NCI-H1105 (cell line): Measurements from ENCODE around the gene ID1.
A peak's percentile ranks its signal among the peaks of the same experiment; 100 is the strongest.
"Not testable (repeated sequence)": the region's sequence is repeated elsewhere in the genome, so short reads cannot be mapped to it uniquely, and the experiment has no call there.

ENCODE experiments used
- DNase-seq: peaks from one replicate; lab custom pipeline; 2025; lab: John Stamatoyannopoulos, UW

Gene ID1

GRCh38 chr20:31602431-31602778, 2.7 kb upstream of the ID1 start:
- DNase-seq = no peak

- no peak for DNase-seq
Observed at GRCh38 chr20:31602779-31603441, 2.2 kb upstream of the ID1 start.

GRCh38 chr20:31603822-31604566, 1.1 kb upstream of the ID1 start:
- peak; percentile 99 for DNase-seq

DNA sequence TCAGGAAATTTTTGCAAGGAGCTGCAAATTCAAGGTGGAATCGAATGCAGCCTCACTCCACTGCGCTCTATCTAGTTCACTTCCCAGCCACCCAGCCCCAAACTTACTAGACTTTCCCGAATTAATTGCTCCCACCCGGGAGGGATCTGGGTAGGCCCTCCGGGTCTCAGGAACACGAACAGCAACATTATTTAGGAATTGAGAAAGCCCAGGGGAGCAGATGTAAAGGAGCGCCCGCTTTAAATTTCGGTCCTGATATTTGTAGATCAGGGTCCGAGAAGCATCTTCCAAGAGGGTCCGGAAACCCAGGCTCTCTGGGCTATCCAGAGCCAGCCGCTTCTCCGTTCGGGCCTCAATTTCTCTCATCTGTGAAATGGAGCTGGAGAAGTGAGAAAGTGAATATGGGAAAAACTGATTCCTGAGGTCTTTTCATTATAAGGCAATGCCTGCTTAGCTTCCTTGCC, 490 bp upstream of the ID1 start:
- peak; percentile 61 for DNase-seq

DNA sequence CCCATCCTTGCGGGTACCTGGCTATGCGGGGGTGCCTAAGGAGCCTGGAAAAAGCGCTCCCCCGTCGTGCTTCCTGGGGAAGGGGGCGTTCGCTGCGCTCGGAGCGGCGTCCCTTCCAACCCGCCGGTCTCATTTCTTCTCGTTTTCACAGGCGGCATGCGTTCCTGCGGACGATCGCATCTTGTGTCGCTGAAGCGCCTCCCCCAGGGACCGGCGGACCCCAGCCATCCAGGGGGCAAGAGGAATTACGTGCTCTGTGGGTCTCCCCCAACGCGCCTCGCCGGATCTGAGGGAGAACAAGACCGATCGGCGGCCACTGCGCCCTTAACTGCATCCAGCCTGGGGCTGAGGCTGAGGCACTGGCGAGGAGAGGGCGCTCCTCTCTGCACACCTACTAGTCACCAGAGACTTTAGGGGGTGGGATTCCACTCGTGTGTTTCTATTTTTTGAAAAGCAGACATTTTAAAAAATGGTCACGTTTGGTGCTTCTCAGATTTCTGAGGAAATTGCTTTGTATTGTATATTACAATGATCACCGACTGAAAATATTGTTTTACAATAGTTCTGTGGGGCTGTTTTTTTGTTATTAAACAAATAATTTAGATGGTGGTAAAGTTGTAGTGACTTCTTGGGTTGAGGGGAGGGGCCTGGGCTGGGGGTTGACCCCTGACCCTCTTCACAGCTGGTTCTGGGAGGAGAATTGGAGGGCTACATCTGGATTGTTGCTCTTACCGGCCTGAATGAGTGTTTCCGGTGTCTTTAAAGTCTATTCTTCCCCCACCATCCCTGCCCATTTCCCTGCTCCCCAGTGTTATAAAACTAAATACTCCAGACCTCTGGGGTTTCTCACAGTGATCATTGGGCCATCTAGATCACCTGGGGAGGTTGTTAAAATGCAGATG, 1.1 kb downstream of the ID1 start:
- DNase-seq = peak; percentile 27

DNA sequence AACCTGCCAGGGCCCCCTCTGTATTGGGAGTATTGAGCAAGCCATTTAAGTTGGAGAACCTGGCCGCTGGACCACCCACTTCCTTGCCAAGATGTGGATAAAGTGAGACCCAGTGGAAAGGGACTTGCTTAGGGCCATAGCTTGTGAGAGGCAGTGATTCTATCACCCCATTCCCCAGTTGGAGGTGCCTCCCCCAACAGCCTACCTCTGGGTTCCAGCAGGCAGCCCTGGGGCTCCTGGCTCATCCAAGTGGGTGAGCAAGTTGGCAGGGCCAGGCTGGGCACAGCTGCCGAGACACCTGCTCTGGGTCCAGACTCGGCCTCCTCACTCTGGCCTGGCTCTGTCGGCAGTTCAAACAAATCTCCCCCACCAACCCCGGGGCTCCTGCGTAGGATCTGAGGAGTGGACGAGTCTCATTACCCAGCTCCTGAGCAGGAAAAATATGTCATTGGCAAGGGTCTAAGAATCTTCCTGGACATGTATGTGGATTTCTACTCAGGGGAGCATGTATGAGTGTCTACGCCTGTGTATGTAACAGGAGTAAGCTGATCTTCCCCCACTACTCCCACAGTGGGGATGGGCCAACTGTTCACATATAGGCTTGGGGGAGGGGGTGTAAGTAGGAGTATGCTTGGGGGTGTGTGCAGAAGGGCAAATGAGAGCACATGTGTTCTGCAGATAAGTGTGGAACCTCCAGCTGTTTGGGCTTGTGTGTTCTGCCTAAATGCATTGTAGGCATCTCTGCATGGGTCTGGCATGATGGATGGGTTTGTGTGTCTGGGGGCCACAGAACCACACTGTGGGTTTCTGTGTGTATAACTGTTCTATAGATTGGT, 1.9 kb downstream of the ID1 start:
- peak; percentile 80 for DNase-seq

DNA sequence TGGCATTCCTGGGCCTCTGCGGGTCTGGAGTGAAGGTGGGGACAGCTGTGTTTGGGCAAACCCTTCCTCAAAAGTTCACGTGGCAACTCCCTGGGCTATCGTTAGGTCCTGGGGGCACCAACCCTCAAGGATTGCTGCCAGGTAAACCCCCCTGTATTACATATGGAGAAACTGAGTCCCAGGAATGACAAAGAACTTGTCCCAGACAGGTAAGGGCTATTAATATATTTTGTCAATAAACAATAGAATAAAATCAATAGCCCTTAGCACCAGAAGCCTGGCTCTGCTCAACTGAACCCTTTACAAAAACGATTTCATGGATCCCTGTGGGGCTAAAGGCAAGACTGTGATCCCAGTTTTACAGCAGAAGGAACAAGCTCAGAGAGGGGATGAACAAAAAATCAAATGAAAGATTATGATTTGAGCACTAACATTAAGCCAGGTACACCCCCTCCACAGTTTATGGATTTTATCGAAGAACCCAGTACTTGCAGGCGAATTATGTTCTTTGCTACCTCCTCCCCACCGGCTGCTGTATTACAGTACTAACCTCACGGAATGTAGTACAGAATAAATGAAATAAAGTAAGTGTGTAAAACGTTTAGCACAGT, 2.7 kb downstream of the ID1 start:
- DNase-seq = no peak

GRCh38 chr20:31608251-31608945, 3.3 kb downstream of the ID1 start:
- peak; percentile 98 for DNase-seq

DNA sequence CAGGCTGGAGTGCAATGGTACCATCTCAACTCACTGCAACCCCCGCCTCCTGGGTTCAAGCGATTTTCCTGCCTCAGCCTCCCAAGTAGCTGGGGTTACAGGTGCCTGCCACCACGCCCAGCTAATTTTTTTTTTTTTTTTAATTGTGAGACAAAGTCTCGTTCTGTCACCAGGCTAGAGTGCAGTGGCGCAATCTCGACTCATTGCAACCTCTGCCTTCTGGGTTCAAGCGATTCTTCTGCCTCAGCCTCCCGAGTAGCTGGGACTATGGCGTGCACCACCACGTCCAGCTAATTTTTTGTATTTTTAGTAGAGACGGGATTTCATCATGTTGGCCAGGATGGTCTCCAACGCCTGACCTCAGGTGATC, 7.2 kb downstream of the ID1 start:
- DNase-seq = not testable (repeated sequence)

DNA sequence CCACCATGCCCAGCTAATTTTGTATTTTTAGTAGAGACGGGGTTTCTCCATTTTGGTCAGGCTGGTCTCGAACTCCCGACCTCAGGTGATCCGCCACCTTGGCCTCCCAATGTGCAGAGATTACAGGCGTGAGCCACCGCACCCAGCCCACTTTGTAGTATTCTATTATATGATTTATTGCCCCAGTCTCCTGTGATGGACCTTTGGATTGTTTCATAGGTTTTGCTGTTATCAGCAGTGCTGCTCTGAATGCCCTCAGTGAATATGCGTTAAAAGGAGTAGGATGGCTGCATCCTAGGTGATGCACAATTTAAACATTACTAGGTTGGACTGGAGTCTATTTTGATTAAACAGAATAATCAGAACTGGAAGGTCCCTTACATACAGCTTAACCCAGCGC, 10.3 kb downstream of the ID1 start:
- DNase-seq = no peak

DNA sequence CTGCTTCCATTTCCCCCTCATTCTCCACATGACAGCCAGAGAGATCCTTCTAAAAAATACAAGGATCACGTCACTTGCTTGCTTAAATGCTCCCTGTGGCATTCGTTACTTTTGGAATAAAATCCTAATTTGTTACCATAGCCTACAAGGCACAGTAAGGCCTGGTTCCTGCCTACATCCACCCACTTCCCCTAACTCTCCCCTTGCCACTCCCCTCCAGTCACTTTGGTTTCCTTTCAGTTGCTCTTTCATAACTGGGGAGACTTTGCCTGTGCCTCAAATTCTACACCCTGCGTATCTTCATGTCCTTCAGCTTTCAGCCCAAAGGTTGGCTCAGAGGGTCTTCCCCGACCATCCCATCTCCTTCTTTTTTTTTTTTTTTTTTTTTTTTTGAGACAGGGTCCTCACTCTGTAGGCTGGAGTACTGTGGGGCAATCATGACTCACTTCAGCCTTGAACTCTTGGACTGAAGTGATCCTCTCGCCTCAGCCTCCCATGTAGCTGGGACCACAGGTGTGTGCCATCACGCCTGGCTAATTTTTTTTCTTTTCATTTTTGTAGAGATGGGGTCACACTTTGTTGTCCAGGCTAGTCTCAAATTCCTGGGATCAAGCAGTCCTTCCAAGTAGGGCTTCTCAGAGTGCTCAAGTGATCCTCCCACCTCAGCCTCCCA, 12.5 kb downstream of the ID1 start:
- no peak for DNase-seq

GRCh38 chr20:31620246-31620645, 15.2 kb downstream of the ID1 start:
- no peak for DNase-seq

DNA sequence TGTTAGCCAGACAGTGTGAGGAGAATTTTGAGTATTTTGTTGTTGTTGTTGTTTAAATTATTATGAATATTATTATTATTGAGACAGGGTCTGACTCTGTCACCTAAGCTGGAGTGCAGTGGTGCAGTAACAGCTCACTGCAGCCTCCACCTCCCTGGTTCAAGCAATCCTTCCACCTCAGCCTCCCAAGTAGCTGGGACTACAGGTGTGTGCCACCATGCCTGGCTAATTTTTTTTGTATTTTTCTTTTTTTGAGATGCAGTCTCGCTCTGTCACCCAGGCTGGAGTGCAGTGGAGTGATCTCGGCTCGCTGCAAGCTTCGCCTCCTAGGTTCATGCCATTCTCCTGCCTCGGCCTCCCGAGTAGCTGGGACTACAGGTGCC, 18.0 kb downstream of the ID1 start:
- not testable (repeated sequence) for DNase-seq

- not testable (repeated sequence) for DNase-seq
Observed at GRCh38 chr20:31626534-31626933, 21.4 kb downstream of the ID1 start.

DNA sequence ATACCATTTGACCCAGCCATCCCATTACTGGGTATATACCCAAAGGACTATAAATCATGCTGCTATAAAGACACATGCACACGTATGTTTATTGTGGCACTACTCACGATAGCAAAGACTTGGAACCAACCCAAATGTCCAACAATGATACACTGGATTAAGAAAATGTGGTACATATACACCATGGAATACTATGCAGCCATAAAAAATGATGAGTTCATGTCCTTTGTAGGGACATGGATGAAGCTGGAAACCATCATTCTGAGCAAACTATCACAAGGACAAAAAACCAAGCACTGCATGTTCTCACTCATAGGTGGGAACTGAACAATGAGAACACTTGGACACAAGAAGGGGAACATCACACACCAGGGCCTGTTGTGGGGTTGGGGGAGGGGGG, 23.0 kb downstream of the ID1 start:
- not testable (repeated sequence) for DNase-seq

GRCh38 chr20:31630187-31630790, 25.2 kb downstream of the ID1 start:
- no peak for DNase-seq

GRCh38 chr20:31632548-31633338, 27.7 kb downstream of the ID1 start:
- DNase-seq = no peak

DNA sequence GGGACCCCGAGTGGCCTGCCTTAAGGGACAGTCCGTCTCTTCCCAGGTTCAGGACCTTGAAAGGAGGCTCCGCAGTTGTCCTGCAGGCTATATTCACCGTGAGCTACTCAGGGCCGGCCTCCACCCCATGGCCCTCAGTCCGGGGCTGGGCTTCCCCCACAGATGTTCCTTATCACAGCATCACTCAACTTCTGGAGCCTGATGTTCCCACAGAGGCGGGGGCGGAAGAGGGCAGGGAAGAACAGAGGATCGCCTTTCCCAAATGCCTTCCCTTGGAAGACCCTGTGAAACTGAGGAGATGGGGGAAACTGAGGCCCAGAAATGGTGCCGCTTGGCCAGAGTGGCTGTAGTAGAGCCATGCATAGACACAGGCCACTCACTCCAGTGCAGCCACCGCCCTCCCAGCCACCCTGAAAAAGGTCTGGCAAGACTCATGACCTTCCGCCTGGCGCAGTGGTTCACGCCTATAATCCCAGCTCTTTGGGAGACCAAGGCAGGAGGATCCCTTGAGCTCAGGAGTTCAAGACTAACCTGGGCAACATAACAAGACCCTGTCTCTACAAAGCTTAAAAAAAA, 28.3 kb downstream of the ID1 start:
- DNase-seq = no peak

- no peak for DNase-seq
Observed at GRCh38 chr20:31637660-31638059, 32.6 kb downstream of the ID1 start, which contains the start of gene COX4I2. TSS of gene COX4I2 (plus strand) at chr20:31637912. CDS start at chr20:31639018, 1,106 bp downstream.
